K562 treated with DMSO at 1 percent for 48 hours (cell line): Measurements from ENCODE around the gene LCP1. TPM values are rescaled to one million over a fixed set of nuclear protein-coding genes. Genes with fewer than 3 reads are reported as not detected.

Experiments used
- total RNA-seq: library from RNA; unstranded; fragments of 300-600 nt; gene quantifications from 2 replicates; pipeline ENCODE4 v1.2.3, GENCODE V29; 2022; ENCODE audit warnings: low replicate concordance; ENCODE audit errors: extremely low read depth

The LCP1 gene, protein sequence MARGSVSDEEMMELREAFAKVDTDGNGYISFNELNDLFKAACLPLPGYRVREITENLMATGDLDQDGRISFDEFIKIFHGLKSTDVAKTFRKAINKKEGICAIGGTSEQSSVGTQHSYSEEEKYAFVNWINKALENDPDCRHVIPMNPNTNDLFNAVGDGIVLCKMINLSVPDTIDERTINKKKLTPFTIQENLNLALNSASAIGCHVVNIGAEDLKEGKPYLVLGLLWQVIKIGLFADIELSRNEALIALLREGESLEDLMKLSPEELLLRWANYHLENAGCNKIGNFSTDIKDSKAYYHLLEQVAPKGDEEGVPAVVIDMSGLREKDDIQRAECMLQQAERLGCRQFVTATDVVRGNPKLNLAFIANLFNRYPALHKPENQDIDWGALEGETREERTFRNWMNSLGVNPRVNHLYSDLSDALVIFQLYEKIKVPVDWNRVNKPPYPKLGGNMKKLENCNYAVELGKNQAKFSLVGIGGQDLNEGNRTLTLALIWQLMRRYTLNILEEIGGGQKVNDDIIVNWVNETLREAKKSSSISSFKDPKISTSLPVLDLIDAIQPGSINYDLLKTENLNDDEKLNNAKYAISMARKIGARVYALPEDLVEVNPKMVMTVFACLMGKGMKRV
- total RNA-seq, result 205 and 662 TPM in 2 replicates

DNA sequence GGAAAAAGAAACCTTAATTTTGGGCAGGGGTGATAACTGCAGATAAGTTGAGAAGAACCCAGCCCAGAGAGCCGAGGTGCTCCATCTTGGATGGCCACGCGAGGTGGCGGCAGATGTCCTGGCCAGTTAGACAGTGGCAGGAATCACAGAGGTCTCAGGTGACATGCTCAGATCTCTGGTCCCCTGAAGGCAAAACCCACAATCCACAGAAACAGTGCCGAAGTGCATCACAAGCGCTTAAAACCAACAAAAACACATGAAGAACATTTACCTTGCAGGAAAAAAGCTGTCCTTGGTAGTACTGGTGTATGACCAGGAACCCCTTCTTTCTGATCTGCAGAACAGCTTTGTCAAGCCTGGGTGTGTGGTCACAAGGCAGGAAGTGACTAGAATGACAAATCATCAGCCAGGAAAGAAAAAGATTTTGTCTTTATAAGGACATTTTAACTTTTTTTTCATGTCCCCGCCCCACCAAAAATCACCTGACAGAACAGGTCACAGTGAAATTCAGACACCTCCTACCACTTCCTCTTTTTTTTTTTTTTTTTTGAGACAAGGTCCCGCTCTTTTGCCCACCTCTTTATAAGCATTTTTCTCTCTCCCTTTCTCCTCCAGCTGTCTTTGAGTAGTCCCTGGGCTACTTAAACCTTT, at the start of gene LCP1:
TSS of gene LCP1 (minus strand) at position 338 of the 651 bp plus-strand sequence. CDS start 22,515 bp downstream, outside the sequence.

DNA sequence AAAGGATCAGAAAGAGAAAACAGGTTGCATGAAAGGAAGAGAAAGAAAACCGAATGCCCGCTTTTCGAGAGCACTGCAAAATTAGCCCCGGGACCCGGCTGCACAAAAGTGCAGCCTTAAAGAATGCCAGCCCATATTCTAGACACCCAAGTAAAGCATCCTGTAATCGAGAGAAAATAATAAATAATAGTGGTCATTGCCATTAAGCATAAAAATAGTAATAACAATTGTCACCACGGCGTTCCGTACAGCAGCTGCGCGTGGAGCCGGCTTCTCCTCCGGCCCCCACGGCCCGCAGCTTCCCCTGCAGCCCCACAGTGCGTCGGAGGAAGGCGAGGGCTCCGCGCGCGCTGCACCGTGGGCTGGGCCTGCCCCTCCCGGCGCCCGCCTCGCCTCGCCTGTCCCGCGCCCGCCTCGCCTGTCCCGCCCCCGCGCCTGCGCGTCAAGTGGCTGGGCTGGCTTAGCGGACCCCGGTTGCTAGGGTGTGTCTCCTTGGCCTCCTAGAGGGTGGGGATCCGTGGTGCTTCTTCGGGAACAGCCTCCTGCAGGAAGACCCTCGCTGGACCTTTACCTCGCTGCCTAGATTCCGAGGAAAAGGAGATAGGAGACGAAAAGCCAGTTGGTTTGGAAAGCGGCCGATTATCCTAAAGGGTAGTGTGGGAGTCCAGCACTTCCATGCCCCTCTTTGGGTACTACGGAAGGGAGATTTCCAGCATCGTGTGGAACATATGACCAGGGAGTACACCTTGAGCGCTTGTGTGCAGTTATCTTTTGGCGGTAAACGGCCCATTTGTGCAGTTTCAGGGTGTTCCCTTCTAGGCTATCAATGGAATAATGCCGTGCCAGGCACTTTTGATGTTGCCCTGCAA, 29.7 kb upstream of the LCP1 start, which contains the start of gene LRRC63:
TSS of gene LRRC63 (plus strand) at position 446 of the 869 bp plus-strand sequence. CDS start 1,107 bp downstream, outside the sequence.

DNA sequence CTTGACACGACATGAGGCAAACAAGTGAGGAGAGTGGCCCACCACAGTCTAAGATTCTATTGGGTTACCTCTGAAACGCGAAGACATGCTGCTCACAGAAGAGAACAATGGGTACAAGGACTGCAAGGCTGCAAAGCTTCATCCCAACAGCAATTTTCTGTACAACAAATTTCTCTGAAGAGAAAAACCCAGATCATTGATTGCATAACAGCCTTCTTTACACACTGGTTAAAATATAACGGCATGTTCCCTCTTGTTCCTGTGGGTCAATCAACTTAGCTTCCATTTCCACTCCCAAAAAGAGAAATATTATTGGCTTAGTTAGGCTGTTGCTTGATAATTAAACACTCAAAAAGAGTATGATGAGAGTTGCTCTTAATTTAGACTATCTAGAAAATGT, 77.1 kb downstream of the LCP1 start, which contains the start of gene CPB2:
TSS of gene CPB2 (minus strand) at position 166 of the 400 bp plus-strand sequence. CDS start at position 142, 24 bp downstream.

Other genes with a start within 250 kb of the LCP1 start
- gene ZC3H13, start 129.4 kb downstream of the LCP1 start, total RNA-seq, result not detected in 2 replicates
- gene CPB2, start 77.1 kb downstream of the LCP1 start, total RNA-seq, result not detected in 2 replicates
- gene LRRC63, start 29.8 kb upstream of the LCP1 start, total RNA-seq, result not detected in 2 replicates
- gene RUBCNL, start 205.1 kb upstream of the LCP1 start, total RNA-seq, result not detected in 2 replicates